WERI-Rb-1 (cell line): ENCODE measurements around the gene PHF13.

ENCODE experiments used
- DNase-seq: peaks from one replicate; pipeline ENCODE4 v3.0.0-alpha.2; 2020
- H3K27ac ChIP-seq: fragments of 250-450 bp; sonication (Bioruptor Pico); 2 replicates; pipeline ENCODE4 v1.5.1; 2020; ENCODE audit warnings: mild to moderate bottlenecking, moderate library complexity
- H3K27me3 ChIP-seq: fragments of 250-450 bp; sonication (Bioruptor Pico); 2 replicates; pipeline ENCODE4 v1.5.1; 2021; ENCODE audit warnings: mild to moderate bottlenecking, low read depth, moderate library complexity; ENCODE audit not compliant: insufficient read depth, severe bottlenecking
- H3K36me3 ChIP-seq: fragments of 250-450 bp; sonication (Bioruptor Pico); 2 replicates; pipeline ENCODE4 v1.5.1; 2020; ENCODE audit warnings: mild to moderate bottlenecking, moderate library complexity
- H3K4me3 ChIP-seq: 2 replicates; pipeline ENCODE4 v1.5.1; 2011; ENCODE audit warnings: low read depth, mild to moderate bottlenecking, control low read depth, low read length
- H3K9me3 ChIP-seq: fragments of 250-450 bp; sonication (Bioruptor Pico); 2 replicates; pipeline ENCODE4 v1.5.1; 2021; ENCODE audit warnings: mild to moderate bottlenecking, moderate library complexity; ENCODE audit not compliant: severe bottlenecking
- CTCF ChIP-seq: IDR thresholded peaks from 2 replicates; pipeline ENCODE4 v1.5.1; 2011; ENCODE audit warnings: low read depth, mild to moderate bottlenecking, control low read depth, inconsistent platforms, low read length

The PHF13 gene

DNA sequence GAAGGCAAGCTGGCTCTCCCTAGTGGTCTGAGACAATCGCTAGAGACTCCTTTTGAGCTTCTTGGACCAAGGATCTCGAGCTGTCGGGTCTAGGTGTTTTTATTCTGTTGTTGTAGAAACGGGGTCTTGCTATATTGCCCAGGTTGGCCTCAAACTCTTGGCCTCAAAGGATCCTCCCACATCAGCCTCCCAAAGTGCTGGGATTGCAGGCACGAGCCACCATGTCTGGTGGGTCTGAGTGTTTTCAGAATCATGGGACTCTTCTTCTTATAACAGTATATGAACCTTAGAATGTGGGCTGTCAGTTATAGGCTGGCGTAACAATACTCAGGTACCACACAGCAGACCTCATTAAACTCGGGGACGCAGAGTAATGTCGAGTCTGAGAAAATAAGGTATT, 55.0 kb downstream of the PHF13 start:
- TF ChIP-seq CTCF: no peak
- no peak overlapping the region for H3K27ac ChIP-seq
- no peaks in the 10 kb centered on the region for H3K9me3 ChIP-seq
- H3K27me3 ChIP-seq: no peaks in the 10 kb centered on the region
- no peak overlapping the region for H3K4me3 ChIP-seq
- H3K36me3 ChIP-seq: peaks cover 26% of the 10 kb centered on the region
- no peak for DNase-seq

GRCh38 chr1:6672558-6672957, 59.0 kb downstream of the PHF13 start:
- no peak overlapping the region for H3K27ac ChIP-seq
- H3K9me3 ChIP-seq: no peaks in the 10 kb centered on the region
- H3K27me3 ChIP-seq: no peaks in the 10 kb centered on the region
- no peak overlapping the region for H3K4me3 ChIP-seq
- TF ChIP-seq CTCF: no peak
- DNase-seq: no peak
- H3K36me3 ChIP-seq: peaks cover 35% of the 10 kb centered on the region
